Gastrocnemius medialis (tissue), 4 donors: Measurements from ENCODE around the gene DCPS. TPM values are rescaled to one million over a fixed set of nuclear protein-coding genes. Genes with fewer than 3 reads are reported as not detected.

Source experiments
- ATAC-seq, 2 donors: fragments of 150-250 bp; one replicate each; pipeline ENCODE4 v1.9.1; 2016
- DNase-seq, 2 donors: peaks; one replicate each; pipeline ENCODE4 v3.0.0-alpha.2; 2019
- H3K27ac ChIP-seq, 4 donors: fragments of 200-600 bp; sonication (generic); 1 replicate in 1 of 4; 2 replicates in 3 of 4; pipeline ENCODE4 v1.5.1; 2016 to 2018; ENCODE audit warnings: mild to moderate bottlenecking in 2 of 4, moderate library complexity in 1 of 4
- H3K27me3 ChIP-seq, 3 donors: fragments of 200-600 bp; sonication (generic) in 2 of 3; 1 replicate in 1 of 3; 2 replicates in 2 of 3; pipeline versions ENCODE4 v1.5.1 to v1.6.0; 2016 to 2019; ENCODE audit warnings: mild to moderate bottlenecking in 1 of 3, moderate library complexity in 1 of 3
- H3K36me3 ChIP-seq, 2 donors: fragments of 200-600 bp; sonication (generic) in 1 of 2; one replicate each; pipeline ENCODE4 v1.5.1; 2017 to 2018
- H3K4me1 ChIP-seq, 2 donors: fragments of 200-600 bp; sonication (generic) in 1 of 2; one replicate each; pipeline ENCODE4 v1.5.1; 2016 to 2017; ENCODE audit warnings: mild to moderate bottlenecking in 2 of 2
- H3K4me3 ChIP-seq, 4 donors: fragments of 200-600 bp; sonication (generic) in 3 of 4; 1 replicate in 1 of 4; 2 replicates in 3 of 4; pipeline ENCODE4 v1.5.1; 2016 to 2019; ENCODE audit warnings: mild to moderate bottlenecking in 2 of 4
- H3K9me3 ChIP-seq, 3 donors: fragments of 200-600 bp; sonication (generic) in 2 of 3; 1 replicate in 1 of 3; 2 replicates in 2 of 3; pipeline ENCODE4 v1.5.1; 2016 to 2019
- POLR2A ChIP-seq, 2 donors: fragments of 450-650 bp; IDR thresholded peaks; one replicate each; pipeline ENCODE4 v1.6.1; 2017; ENCODE audit warnings: antibody characterized with exemption in 2 of 2, mild to moderate bottlenecking in 2 of 2, moderate library complexity in 2 of 2
- in situ Hi-C, 4 donors: fragments of 200-750 bp; cut with MboI; loops; one replicate each; pipeline versions ENCODE4 v1.15.0 to v1.8.0; 2017; ENCODE audit warnings: low sequenced_read_pairs in 4 of 4
- intact Hi-C: fragments of 100-400 bp; cut with DNase I; formaldehyde crosslinking; loops from one replicate; pipeline ENCODE4 v1.15.1; 2023; ENCODE audit warnings: low total_unique reads
- total RNA-seq, 4 donors: library from RNA; depleted of rRNA; stranded (reverse); fragments of >200 nt; gene quantifications; one replicate each; pipeline versions ENCODE4 v1.1.0 to v1.2.3, GENCODE V29; 2016
- TF ChIP-seq, protein P1 (sequence below), 5 experiments: fragments of 450-650 bp in 3 of 5; fragments of 200-600 bp in 2 of 5; sonication (generic) in 2 of 5; IDR thresholded peaks in 4 of 5; conservative IDR thresholded peaks in 1 of 5; 1 replicate in 4 of 5; 2 replicates in 1 of 5; pipeline ENCODE4 v1.5.1; 2016 to 2019; ENCODE audit warnings: antibody characterized with exemption in 5 of 5, mild to moderate bottlenecking in 3 of 5, moderate library complexity in 3 of 5

DCPS gene
- total RNA-seq, 4 donors from 2014 or later: 9.8 to 23.1 (median 11.5) TPM

DNA sequence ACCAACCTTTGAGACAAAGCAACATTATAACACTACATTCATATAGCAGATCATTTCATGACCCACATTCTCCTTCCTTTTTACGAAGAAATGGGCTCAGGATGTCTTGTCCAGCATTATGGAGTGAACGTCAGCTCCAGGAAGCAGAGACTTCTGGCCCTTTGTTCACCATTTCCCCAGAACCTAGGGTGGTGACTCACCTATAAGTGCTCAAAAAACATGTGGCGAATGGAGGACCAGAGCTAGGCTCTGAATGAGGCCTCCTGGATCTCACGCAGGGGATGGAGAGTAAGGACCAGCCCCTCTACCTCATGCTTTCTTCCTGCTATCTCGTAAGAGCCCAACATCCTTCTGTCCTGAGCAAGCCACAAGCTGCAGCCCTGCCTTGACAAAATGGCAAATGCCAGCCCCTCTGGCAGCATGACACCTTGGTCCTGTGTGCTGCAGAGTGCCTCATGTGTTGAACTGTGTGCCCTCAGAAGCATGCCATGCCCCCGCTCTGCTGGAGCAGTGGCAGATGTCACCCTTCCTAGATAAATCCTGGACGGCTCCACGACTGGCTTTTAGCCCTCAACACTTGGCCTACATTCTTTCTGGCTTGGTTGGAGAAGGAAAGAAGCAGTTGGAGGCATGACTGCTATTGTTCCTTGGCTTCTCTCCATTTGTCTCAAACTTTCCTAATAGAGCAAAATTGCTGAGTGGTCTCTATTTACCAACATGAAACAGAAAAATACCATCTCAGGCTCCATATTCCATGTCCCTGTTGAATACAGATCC is 45.1 kb downstream of the DCPS start:
- no peaks in the 10 kb centered on the region for H3K27me3 ChIP-seq
- no peak overlapping the region for H3K4me3 ChIP-seq
- peaks cover 0 to 2% of the 10 kb centered on the region in 2 donors for H3K36me3 ChIP-seq
- in situ Hi-C loops (no loop called here), intact Hi-C loops (no loop called here)
- peak overlapping the region; percentile 2 to 37 (median 26) for H3K27ac ChIP-seq
- TF ChIP-seq POLR2A (IDR thresholded peaks at IDR 0.05): no peak
- TF ChIP-seq, protein P1, sequence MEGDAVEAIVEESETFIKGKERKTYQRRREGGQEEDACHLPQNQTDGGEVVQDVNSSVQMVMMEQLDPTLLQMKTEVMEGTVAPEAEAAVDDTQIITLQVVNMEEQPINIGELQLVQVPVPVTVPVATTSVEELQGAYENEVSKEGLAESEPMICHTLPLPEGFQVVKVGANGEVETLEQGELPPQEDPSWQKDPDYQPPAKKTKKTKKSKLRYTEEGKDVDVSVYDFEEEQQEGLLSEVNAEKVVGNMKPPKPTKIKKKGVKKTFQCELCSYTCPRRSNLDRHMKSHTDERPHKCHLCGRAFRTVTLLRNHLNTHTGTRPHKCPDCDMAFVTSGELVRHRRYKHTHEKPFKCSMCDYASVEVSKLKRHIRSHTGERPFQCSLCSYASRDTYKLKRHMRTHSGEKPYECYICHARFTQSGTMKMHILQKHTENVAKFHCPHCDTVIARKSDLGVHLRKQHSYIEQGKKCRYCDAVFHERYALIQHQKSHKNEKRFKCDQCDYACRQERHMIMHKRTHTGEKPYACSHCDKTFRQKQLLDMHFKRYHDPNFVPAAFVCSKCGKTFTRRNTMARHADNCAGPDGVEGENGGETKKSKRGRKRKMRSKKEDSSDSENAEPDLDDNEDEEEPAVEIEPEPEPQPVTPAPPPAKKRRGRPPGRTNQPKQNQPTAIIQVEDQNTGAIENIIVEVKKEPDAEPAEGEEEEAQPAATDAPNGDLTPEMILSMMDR (IDR thresholded peaks at IDR 0.05 in 4 of 5, conservative IDR thresholded peaks at IDR 0.05 in 1 of 5): no peak
- H3K9me3 ChIP-seq: no peaks in the 10 kb centered on the region
- peak; percentile 75 to 76 for ATAC-seq
- H3K4me1 ChIP-seq: peaks cover 19 to 42% of the 10 kb centered on the region in 2 donors
- peak in 1 of 2 donors; percentile 37 for DNase-seq

DNA sequence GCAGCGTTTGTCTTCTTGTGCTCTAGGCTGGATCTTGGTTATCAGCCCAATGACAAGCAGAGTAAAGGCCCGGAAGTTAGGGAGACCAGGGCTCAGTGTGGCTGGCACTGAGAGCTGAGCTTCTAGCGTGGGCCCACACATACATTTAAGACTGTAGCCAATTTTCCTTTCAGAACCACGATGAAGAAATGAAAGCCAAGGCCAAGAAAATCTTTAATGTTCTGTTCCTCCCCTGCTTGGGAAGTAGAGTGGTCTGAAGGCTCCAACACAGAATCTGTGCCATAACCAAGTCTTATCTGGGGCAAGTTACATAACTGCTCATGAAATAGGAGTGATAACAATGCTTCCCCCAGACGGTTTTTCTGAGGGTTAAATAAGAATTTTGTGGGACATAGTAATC is 47.0 kb downstream of the DCPS start:
- DNase-seq (no peak), ATAC-seq (no peak)
- in situ Hi-C loops (loop anchor here in 1 of 4 donors (10.0 kb wide), 1 partner anchor 56 kb away; no protein-coding TSS in a partner anchor), intact Hi-C loops (no loop called here)
- peaks cover 27 to 49% of the 10 kb centered on the region in 2 donors for H3K4me1 ChIP-seq
- no peak overlapping the region for H3K4me3 ChIP-seq
- no peaks in the 10 kb centered on the region for H3K36me3 ChIP-seq
- TF ChIP-seq, protein P1 (IDR thresholded peaks at IDR 0.05 in 4 of 5, conservative IDR thresholded peaks at IDR 0.05 in 1 of 5): no peak
- TF ChIP-seq POLR2A (IDR thresholded peaks at IDR 0.05): no peak
- H3K27me3 ChIP-seq: no peaks in the 10 kb centered on the region
- no peaks in the 10 kb centered on the region for H3K9me3 ChIP-seq
- no peak overlapping the region for H3K27ac ChIP-seq

DNA sequence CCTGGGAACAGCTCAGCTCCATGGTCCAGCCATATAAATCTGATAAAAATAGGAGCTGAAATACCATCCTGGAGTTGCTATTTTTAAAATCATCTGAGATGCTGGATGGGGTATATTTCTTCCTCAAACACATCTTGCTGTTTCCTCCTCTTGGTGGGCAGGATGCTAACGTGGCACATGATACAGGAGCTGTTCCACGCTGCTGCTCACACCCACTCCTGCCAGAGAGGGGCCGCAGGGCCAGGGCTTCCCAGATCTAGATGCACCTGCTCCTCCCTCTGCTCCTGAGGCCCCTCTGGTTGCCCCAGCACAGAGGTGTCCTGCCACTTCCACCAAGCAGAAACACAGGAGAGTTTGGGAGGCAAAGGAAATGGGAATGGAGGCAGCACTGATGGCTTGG is 48.3 kb downstream of the DCPS start:
- intact Hi-C loops (no loop called here), in situ Hi-C loops (loop anchor here in 1 of 4 donors (10.0 kb wide), 1 partner anchor 57 kb away; no protein-coding TSS in a partner anchor)
- no peak overlapping the region for H3K4me3 ChIP-seq
- TF ChIP-seq, protein P1 (IDR thresholded peaks at IDR 0.05 in 4 of 5, conservative IDR thresholded peaks at IDR 0.05 in 1 of 5): no peak
- no peak for TF ChIP-seq POLR2A (IDR thresholded peaks at IDR 0.05)
- H3K27me3 ChIP-seq: no peaks in the 10 kb centered on the region
- no peaks in the 10 kb centered on the region for H3K36me3 ChIP-seq
- no peaks in the 10 kb centered on the region for H3K9me3 ChIP-seq
- DNase-seq (no peak), ATAC-seq (no peak)
- H3K27ac ChIP-seq: no peak overlapping the region
- peaks cover 38 to 53% of the 10 kb centered on the region in 2 donors for H3K4me1 ChIP-seq

DNA sequence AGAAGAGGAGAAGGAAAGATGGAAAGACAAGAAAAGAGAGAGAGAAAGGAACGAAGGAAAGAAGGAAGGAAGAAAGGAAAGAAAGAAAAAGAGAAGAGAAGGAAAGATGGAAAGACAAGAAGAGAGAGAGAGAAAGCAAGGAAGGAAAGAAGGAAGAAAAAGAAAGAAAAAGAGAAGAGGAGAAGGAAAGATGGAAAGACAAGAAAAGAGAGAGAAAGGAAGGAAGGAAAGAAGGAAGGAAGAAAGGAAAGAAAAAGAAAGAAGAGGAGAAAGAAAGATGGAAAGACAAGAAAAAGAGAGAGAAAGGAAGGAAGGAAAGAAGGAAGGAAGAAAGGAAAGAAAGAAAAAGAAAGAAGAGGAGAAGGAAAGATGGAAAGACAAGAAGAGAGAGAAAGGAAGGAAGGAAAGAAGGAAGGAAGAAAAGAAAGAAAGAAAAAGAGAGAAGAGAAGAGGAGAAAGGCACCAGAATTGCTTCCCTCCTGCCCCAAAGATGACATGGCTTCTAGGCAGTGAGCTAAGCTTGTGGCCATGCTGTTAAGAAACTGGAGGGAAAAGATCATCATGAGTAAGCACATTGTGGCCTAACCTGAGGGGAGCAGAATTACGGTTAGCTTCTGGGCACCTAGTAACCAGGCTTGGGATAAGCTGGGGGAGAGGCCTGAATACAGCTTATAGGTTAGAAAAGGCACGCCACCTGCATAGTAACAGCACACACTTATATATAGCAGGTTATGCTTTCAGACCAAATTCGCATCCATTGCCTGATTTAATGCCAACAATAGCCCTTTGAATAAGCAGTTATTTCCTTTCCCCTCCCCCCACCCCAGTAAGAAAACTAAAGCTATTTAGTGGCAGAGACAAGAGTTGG is 49.3 kb downstream of the DCPS start:
- no peaks in the 10 kb centered on the region for H3K36me3 ChIP-seq
- H3K4me1 ChIP-seq: peaks cover 34 to 52% of the 10 kb centered on the region in 2 donors
- H3K27ac ChIP-seq: no peak overlapping the region
- no peaks in the 10 kb centered on the region for H3K9me3 ChIP-seq
- no peak for DNase-seq
- intact Hi-C loops: no loop called here
- no peak for TF ChIP-seq POLR2A (IDR thresholded peaks at IDR 0.05)
- TF ChIP-seq, protein P1 (IDR thresholded peaks at IDR 0.05 in 4 of 5, conservative IDR thresholded peaks at IDR 0.05 in 1 of 5): no peak
- ATAC-seq: no peak
- in situ Hi-C loops: loop anchor here in 1 of 4 donors (10.0 kb wide), 1 partner anchor 58 kb away; no protein-coding TSS in a partner anchor
- H3K27me3 ChIP-seq: no peaks in the 10 kb centered on the region
- no peak overlapping the region for H3K4me3 ChIP-seq
